ENCODE results near the gene PTER. TPM values are rescaled to one million over a fixed set of nuclear protein-coding genes. Genes with fewer than 3 reads are reported as not detected.

The PTER gene
- total and polyA plus RNA-seq, 10 of the 15 experiments (the other 5 are each of a cell fraction or from before 2014, with no cell fraction given): 16.0 to 31.2 (median 23.1) TPM

DNA sequence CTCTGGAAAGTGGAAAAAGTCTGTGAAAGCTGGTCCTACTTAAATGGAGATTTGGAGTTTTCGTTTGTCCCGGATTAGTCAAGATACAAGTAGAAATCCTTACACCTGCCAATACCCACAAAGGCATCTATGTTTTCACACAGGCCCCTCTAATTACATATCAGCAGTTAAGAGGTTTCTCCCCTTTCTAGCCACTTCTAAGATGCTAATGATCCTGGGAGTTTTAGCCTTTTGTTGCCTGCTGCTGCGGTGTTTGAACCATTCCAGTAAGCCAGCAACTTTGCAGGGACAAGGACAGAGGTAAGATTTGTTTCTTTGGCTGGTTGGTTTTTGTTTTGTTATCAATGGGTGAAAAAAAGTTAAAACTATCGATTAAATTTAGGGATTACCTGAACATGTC lies 90.6 kb downstream of the PTER start:
- ChIA-PET RAD21 (ENCODE audit: unreplicated experiment) (no interaction called here), POLR2A (no interaction called here), CTCF (no interaction called here), SMC1A (ENCODE audit: uncharacterized antibody, unreplicated experiment) (no interaction called here)
- H4K20me1 ChIP-seq (ENCODE audit: control insufficient read depth, insufficient read depth): no peaks in the 10 kb centered on the region
- no peak overlapping the region for H3K27ac ChIP-seq (ENCODE audit: control insufficient read depth, insufficient read depth)
- FAIRE-seq: no peak
- no peak for DNase-seq (ENCODE audit: low read depth, low spot score)
- H3K79me2 ChIP-seq (ENCODE audit: control insufficient read depth, insufficient read depth, low read length): no peaks in the 10 kb centered on the region
- no peak overlapping the region for H2AFZ ChIP-seq (ENCODE audit: control insufficient read depth, low read depth, low read length)
- H3K4me3 ChIP-seq: no peak overlapping the region
- H3K36me3 ChIP-seq (ENCODE audit: control insufficient read depth in 2 of 2, insufficient read depth in 2 of 2, low read length in 1 of 2): no peaks in the 10 kb centered on the region
- H3K4me1 ChIP-seq (ENCODE audit: control insufficient read depth, insufficient read depth, low read length): no peaks in the 10 kb centered on the region
- no peak for TF ChIP-seq KLF5 (IDR thresholded peaks at IDR 0.05; ENCODE audit: partially characterized antibody)
- TF ChIP-seq, protein P1, sequence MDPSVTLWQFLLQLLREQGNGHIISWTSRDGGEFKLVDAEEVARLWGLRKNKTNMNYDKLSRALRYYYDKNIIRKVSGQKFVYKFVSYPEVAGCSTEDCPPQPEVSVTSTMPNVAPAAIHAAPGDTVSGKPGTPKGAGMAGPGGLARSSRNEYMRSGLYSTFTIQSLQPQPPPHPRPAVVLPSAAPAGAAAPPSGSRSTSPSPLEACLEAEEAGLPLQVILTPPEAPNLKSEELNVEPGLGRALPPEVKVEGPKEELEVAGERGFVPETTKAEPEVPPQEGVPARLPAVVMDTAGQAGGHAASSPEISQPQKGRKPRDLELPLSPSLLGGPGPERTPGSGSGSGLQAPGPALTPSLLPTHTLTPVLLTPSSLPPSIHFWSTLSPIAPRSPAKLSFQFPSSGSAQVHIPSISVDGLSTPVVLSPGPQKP (IDR thresholded peaks at IDR 0.05; ENCODE audit: low read depth, low read length): no peak
- no peak for TF ChIP-seq CBX3 (IDR thresholded peaks at IDR 0.05; ENCODE audit: borderline replicate concordance, low read depth)
- no peak for TF ChIP-seq ZBED1 (IDR thresholded peaks at IDR 0.05; ENCODE audit: borderline replicate concordance)
- TF ChIP-seq SMARCA5 (IDR thresholded peaks at IDR 0.05): no peak
- no peak for TF ChIP-seq ESRRA (IDR thresholded peaks at IDR 0.05; ENCODE audit: low read length)
- no peak for TF ChIP-seq BCL11A (IDR thresholded peaks at IDR 0.05; ENCODE audit: low read depth, low read length)
- no peak for TF ChIP-seq STAT1 (conservative IDR thresholded peaks at IDR 0.05)
- TF ChIP-seq TCF7 (IDR thresholded peaks at IDR 0.05; ENCODE audit: borderline replicate concordance): no peak
- TF ChIP-seq MYB (IDR thresholded peaks at IDR 0.05; ENCODE audit: borderline replicate concordance, low read depth, low read length): no peak
- TF ChIP-seq YBX1 (IDR thresholded peaks at IDR 0.05): no peak
- TF ChIP-seq MTA2 (IDR thresholded peaks at IDR 0.05; ENCODE audit: low read depth): no peak
- no peak for TF ChIP-seq E4F1 (IDR thresholded peaks at IDR 0.05; ENCODE audit: borderline replicate concordance, partially characterized antibody)
- no peak for TF ChIP-seq ZNF384 (IDR thresholded peaks at IDR 0.05; ENCODE audit: borderline replicate concordance, low read depth, low read length)
- no peak overlapping the region for H3K4me2 ChIP-seq (ENCODE audit: control insufficient read depth, insufficient read depth)
- no peaks in the 10 kb centered on the region for H3K9me3 ChIP-seq (replicated peaks; ENCODE audit: control insufficient read depth, insufficient read depth, low read length)
- no peak overlapping the region for H3K9ac ChIP-seq (ENCODE audit: control insufficient read depth, insufficient read depth, low read length)
- 0 out of 4 replicates have a peak, but pooled peaks cover 0 to 3% of the 10 kb centered on the region in 2 experiments for H3K27me3 ChIP-seq (replicated peaks in 1 of 2; ENCODE audit: control insufficient read depth in 2 of 2, insufficient read depth in 2 of 2, low read length in 1 of 2)
- WGBS (ENCODE audit: insufficient coverage, insufficient replicate concordance, low lambda C conversion rate, missing lambda C conversion rate): 91% methylated on average over 4 of the region's 4 CpGs
- ATAC-seq: no peak
- intact Hi-C loops (cut with micrococcal nuclease; ENCODE audit: unreplicated experiment) (no loop called here), in situ Hi-C loops (cut with MboI) (no loop called here)
- BruUV-seq (replicated peaks): no TSS peak
